ENCODE results near the gene HM13. TPM values are rescaled to one million over a fixed set of nuclear protein-coding genes. Genes with fewer than 3 reads are reported as not detected.
"Not testable (repeated sequence)": the region's sequence is repeated elsewhere in the genome, so short reads cannot be mapped to it uniquely, and the experiment has no call there.

Gene HM13
- total RNA-seq, 1 experiment from 2014 or later, result 105 TPM

DNA sequence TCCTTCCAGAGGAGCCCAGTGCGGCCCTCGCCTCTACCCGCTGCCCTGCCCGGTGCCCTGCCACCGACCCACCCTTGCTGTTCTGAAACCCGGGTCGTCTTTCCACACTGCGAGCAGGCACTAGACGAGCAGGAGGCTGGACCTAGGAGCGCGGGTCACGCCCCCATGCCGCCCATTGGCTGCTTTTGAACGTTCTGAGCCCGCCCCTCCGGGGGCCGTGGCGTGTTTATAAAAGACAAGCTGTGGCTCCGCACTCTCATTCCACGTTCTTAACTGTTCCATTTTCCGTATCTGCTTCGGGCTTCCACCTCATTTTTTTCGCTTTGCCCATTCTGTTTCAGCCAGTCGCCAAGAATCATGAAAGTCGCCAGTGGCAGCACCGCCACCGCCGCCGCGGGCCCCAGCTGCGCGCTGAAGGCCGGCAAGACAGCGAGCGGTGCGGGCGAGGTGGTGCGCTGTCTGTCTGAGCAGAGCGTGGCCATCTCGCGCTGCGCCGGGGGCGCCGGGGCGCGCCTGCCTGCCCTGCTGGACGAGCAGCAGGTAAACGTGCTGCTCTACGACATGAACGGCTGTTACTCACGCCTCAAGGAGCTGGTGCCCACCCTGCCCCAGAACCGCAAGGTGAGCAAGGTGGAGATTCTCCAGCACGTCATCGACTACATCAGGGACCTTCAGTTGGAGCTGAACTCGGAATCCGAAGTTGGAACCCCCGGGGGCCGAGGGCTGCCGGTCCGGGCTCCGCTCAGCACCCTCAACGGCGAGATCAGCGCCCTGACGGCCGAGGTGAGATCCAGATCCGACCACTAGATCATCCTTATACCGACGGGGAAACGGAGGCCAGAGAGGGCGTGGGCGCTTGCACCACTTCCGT, 91.0 kb downstream of the HM13 start, which contains the start of gene ID1:
Gene ID1, plus strand, starts transcription at position 259 of the 871 bp plus-strand sequence. Its CDS starts 99 bp downstream, at position 358.
- no peaks in the 10 kb centered on the region for H3K27me3 ChIP-seq
- DNase-seq, result peak; percentile 99
- H3K9me3 ChIP-seq (replicated peaks), result no peaks in the 10 kb centered on the region
- peaks cover 33% of the 10 kb centered on the region for H3K4me1 ChIP-seq
- H3K4me3 ChIP-seq, result peak within 1 kb of the TSS; percentile 74
- peak within 1 kb of the TSS; percentile 97 for H3K27ac ChIP-seq
- H3K36me3 ChIP-seq, result peaks cover 4% of the 10 kb centered on the region; the same call in 1 of the 2 replicates

DNA sequence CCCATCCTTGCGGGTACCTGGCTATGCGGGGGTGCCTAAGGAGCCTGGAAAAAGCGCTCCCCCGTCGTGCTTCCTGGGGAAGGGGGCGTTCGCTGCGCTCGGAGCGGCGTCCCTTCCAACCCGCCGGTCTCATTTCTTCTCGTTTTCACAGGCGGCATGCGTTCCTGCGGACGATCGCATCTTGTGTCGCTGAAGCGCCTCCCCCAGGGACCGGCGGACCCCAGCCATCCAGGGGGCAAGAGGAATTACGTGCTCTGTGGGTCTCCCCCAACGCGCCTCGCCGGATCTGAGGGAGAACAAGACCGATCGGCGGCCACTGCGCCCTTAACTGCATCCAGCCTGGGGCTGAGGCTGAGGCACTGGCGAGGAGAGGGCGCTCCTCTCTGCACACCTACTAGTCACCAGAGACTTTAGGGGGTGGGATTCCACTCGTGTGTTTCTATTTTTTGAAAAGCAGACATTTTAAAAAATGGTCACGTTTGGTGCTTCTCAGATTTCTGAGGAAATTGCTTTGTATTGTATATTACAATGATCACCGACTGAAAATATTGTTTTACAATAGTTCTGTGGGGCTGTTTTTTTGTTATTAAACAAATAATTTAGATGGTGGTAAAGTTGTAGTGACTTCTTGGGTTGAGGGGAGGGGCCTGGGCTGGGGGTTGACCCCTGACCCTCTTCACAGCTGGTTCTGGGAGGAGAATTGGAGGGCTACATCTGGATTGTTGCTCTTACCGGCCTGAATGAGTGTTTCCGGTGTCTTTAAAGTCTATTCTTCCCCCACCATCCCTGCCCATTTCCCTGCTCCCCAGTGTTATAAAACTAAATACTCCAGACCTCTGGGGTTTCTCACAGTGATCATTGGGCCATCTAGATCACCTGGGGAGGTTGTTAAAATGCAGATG, 91.9 kb downstream of the HM13 start:
- Histone ChIP-seq H3K36me3 (peaks cover 4% of the 10 kb centered on the region; the same call in 1 of the 2 replicates), H3K4me1 (peaks cover 33% of the 10 kb centered on the region), H3K4me3 (peak overlapping the region; percentile 74), H3K27me3 (no peaks in the 10 kb centered on the region), H3K9me3 (replicated peaks) (no peaks in the 10 kb centered on the region), H3K27ac (peak overlapping the region; percentile 97; the same call in 1 of the 2 replicates)
- peak in 1 of 2 experiments; percentile 46 for DNase-seq

GRCh38 chr20:31606804-31607639, 92.8 kb downstream of the HM13 start:
- Histone ChIP-seq H3K36me3 (peaks cover 4% of the 10 kb centered on the region; the same call in 1 of the 2 replicates), H3K27me3 (no peaks in the 10 kb centered on the region), H3K27ac (no peak overlapping the region; the same call in 1 of the 2 replicates), H3K4me3 (peak overlapping the region; percentile 74), H3K4me1 (peaks cover 33% of the 10 kb centered on the region), H3K9me3 (replicated peaks) (no peaks in the 10 kb centered on the region)
- peak; percentile 68 to 73 for DNase-seq

- no peak overlapping the region; the same call in 1 of the 2 replicates for H3K27ac ChIP-seq
- H3K4me3 ChIP-seq, result peak overlapping the region; percentile 74
- peaks cover 30% of the 10 kb centered on the region for H3K4me1 ChIP-seq
- H3K27me3 ChIP-seq, result no peaks in the 10 kb centered on the region
- DNase-seq, result no peak
- H3K36me3 ChIP-seq, result peaks cover 4% of the 10 kb centered on the region; the same call in 1 of the 2 replicates
- no peaks in the 10 kb centered on the region for H3K9me3 ChIP-seq (replicated peaks)
Measured at GRCh38 chr20:31607640-31608250, 93.5 kb downstream of the HM13 start.

GRCh38 chr20:31608251-31608945, 94.2 kb downstream of the HM13 start:
- peaks cover 26% of the 10 kb centered on the region for H3K4me1 ChIP-seq
- H3K36me3 ChIP-seq, result peaks cover 4% of the 10 kb centered on the region; the same call in 1 of the 2 replicates
- H3K27ac ChIP-seq, result no peak overlapping the region; the same call in 1 of the 2 replicates
- peak; percentile 45 to 46 for DNase-seq
- H3K27me3 ChIP-seq, result no peaks in the 10 kb centered on the region
- peak overlapping the region; percentile 41 for H3K4me3 ChIP-seq
- no peaks in the 10 kb centered on the region for H3K9me3 ChIP-seq (replicated peaks)

DNA sequence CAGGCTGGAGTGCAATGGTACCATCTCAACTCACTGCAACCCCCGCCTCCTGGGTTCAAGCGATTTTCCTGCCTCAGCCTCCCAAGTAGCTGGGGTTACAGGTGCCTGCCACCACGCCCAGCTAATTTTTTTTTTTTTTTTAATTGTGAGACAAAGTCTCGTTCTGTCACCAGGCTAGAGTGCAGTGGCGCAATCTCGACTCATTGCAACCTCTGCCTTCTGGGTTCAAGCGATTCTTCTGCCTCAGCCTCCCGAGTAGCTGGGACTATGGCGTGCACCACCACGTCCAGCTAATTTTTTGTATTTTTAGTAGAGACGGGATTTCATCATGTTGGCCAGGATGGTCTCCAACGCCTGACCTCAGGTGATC, 98.0 kb downstream of the HM13 start:
- H3K9me3 ChIP-seq (replicated peaks); H3K36me3 ChIP-seq; H3K27ac ChIP-seq; H3K27me3 ChIP-seq; H3K4me3 ChIP-seq; DNase-seq: not testable (repeated sequence)
- H3K4me1 ChIP-seq, result peaks cover 16% of the 10 kb centered on the region

- Histone ChIP-seq H3K27ac (no peak overlapping the region), H3K4me1 (0 out of 2 replicates have a peak, but pooled peaks cover 3% of the 10 kb centered on the region), H3K36me3 (no peaks in the 10 kb centered on the region), H3K4me3 (no peak overlapping the region), H3K9me3 (replicated peaks) (no peaks in the 10 kb centered on the region), H3K27me3 (no peaks in the 10 kb centered on the region)
- no peak for DNase-seq
Measured at GRCh38 chr20:31615416-31615815, 101.2 kb downstream of the HM13 start.

DNA sequence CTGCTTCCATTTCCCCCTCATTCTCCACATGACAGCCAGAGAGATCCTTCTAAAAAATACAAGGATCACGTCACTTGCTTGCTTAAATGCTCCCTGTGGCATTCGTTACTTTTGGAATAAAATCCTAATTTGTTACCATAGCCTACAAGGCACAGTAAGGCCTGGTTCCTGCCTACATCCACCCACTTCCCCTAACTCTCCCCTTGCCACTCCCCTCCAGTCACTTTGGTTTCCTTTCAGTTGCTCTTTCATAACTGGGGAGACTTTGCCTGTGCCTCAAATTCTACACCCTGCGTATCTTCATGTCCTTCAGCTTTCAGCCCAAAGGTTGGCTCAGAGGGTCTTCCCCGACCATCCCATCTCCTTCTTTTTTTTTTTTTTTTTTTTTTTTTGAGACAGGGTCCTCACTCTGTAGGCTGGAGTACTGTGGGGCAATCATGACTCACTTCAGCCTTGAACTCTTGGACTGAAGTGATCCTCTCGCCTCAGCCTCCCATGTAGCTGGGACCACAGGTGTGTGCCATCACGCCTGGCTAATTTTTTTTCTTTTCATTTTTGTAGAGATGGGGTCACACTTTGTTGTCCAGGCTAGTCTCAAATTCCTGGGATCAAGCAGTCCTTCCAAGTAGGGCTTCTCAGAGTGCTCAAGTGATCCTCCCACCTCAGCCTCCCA, 103.3 kb downstream of the HM13 start:
- no peak for DNase-seq
- Histone ChIP-seq H3K4me1 (0 out of 2 replicates have a peak, but pooled peaks cover under 1% of the 10 kb centered on the region), H3K4me3 (no peak overlapping the region), H3K36me3 (no peaks in the 10 kb centered on the region), H3K27ac (no peak overlapping the region), H3K27me3 (no peaks in the 10 kb centered on the region), H3K9me3 (replicated peaks) (no peaks in the 10 kb centered on the region)

Other genes with a start within 250 kb of the HM13 start
- gene DEFB116, start 205.9 kb upstream of the HM13 start, total RNA-seq (2014; rRNA removed; shearing (Covaris generic)), result not detected in 2 replicates
- gene DEFB118, start 145.8 kb upstream of the HM13 start, total RNA-seq (2014; rRNA removed; shearing (Covaris generic)), result not detected in 2 replicates
- not detected in 2 replicates for gene DEFB119, start 123.9 kb upstream of the HM13 start, total RNA-seq (2014; rRNA removed; shearing (Covaris generic))
- gene DEFB121, start 108.2 kb upstream of the HM13 start, total RNA-seq (2014; rRNA removed; shearing (Covaris generic)), result not detected in 2 replicates
- gene DEFB123, start 73.8 kb upstream of the HM13 start, total RNA-seq (2014; rRNA removed; shearing (Covaris generic)), result not detected in 2 replicates
- not detected in 2 replicates for gene DEFB124, start 39.3 kb upstream of the HM13 start, total RNA-seq (2014; rRNA removed; shearing (Covaris generic))
- gene REM1, start 39.2 kb upstream of the HM13 start, total RNA-seq (2014; rRNA removed; shearing (Covaris generic)), result not detected in 2 replicates
- gene ID1, start 90.8 kb downstream of the HM13 start, total RNA-seq (2014; rRNA removed; shearing (Covaris generic)), result 71.6 and 73.9 TPM in 2 replicates
- gene COX4I2, start 123.5 kb downstream of the HM13 start, total RNA-seq (2014; rRNA removed; shearing (Covaris generic)), result not detected in 2 replicates
- gene BCL2L1, start 208.4 kb downstream of the HM13 start, total RNA-seq (2014; rRNA removed; shearing (Covaris generic)), result 33.1 and 33.4 TPM in 2 replicates
- 237 and 240 TPM in 2 replicates for gene TPX2, start 224.8 kb downstream of the HM13 start, total RNA-seq (2014; rRNA removed; shearing (Covaris generic))